K562 (cell line): ENCODE data around the gene SUSD3. TPM values are rescaled to one million over a fixed set of nuclear protein-coding genes. Genes with fewer than 3 reads are reported as not detected.

ENCODE experiments used
- ATAC-seq: fragments of 200-7000 bp; cut with Tn5 transposase; 3 replicates; pipeline ENCODE4 v1.9.1; 2020; ENCODE audit warnings: moderate library complexity
- BruUV-seq: library from RNA; stranded (reverse); fragments of 400-500 nt; replicated peaks from 2 replicates; lab custom pipeline; 2021; lab: Mats Ljungman, UMichigan
- CTCF ChIA-PET: fragments of 300-600 bp; formaldehyde crosslinking; extraction: SDS; loops from one replicate; lab custom pipeline; 2021; ENCODE audit warnings: low intra/inter-chr PET ratio; lab: Yijun Ruan, JAX
- POLR2A ChIA-PET: fragments of 300-600, 350-650 bp; sonication (Branson Sonifier 250); formaldehyde crosslinking; extraction: SDS; loops from one replicate; lab custom pipeline; 2021; ENCODE audit warnings: antibody characterized with exemption, inconsistent platforms; lab: Yijun Ruan, JAX
- DNase-seq, 4 experiments: peaks; one replicate each; pipeline versions ENCODE4 v3.0.0 to v3.0.0-alpha.2; 2011 to 2018; ENCODE audit warnings: low spot score in 3 of 4, mixed read lengths in 3 of 4; ENCODE audit errors: extremely low read depth in 1 of 4
- FAIRE-seq: peaks from 2 replicates; lab custom pipeline; 2011; peaks lifted over from hg19 to GRCh38; lab: Jason Lieb, UNC
- H2AFZ ChIP-seq: 2 replicates; pipeline ENCODE4 v1.6.0; 2011; ENCODE audit warnings: low read depth, low read length, control low read depth, inconsistent platforms
- H3K27ac ChIP-seq: fragments of 200-600 bp; 3 replicates; pipeline ENCODE4 v1.8.0; 2011; ENCODE audit warnings: low read depth, mild to moderate bottlenecking, control low read depth, inconsistent platforms, low read length, moderate library complexity, mixed read lengths; ENCODE audit errors: extremely low read depth
- H3K27me3 ChIP-seq, 2 experiments: fragments of 300-600 bp in 1 of 2; 2 replicates in 1 of 2; 3 replicates in 1 of 2; pipeline versions ENCODE4 v1.6.0 to v1.8.0; 2011; ENCODE audit warnings: inconsistent platforms in 2 of 2, low read length in 2 of 2, mild to moderate bottlenecking in 1 of 2, mixed read lengths in 1 of 2, moderate library complexity in 1 of 2; ENCODE audit not compliant: control insufficient read depth in 2 of 2, insufficient read depth in 2 of 2
- H3K36me3 ChIP-seq: fragments of 300-600 bp; 3 replicates; pipeline ENCODE4 v1.8.0; 2011; ENCODE audit warnings: mild to moderate bottlenecking, low read length, inconsistent platforms; ENCODE audit not compliant: control insufficient read depth, insufficient read depth
- H3K4me1 ChIP-seq, 2 experiments: fragments of 200-600 bp in 1 of 2; replicated peaks in 1 of 2; 2 replicates in 1 of 2; 3 replicates in 1 of 2; pipeline versions ENCODE4 v1.5.1 to v1.8.0; 2011; ENCODE audit warnings: inconsistent platforms in 2 of 2, low read length in 2 of 2, mild to moderate bottlenecking in 1 of 2, mixed read lengths in 1 of 2, moderate library complexity in 1 of 2; ENCODE audit not compliant: control insufficient read depth in 2 of 2, insufficient read depth in 2 of 2
- H3K4me2 ChIP-seq: 2 replicates; pipeline ENCODE4 v1.6.1; 2011; ENCODE audit warnings: low read length, control low read depth, inconsistent platforms, mixed read lengths; ENCODE audit not compliant: insufficient read depth
- H3K4me3 ChIP-seq: fragments of 200-600 bp; sonication (generic), shearing (Covaris generic); 2 replicates; pipeline ENCODE4 v1.5.1; 2016; ENCODE audit warnings: control low read depth, inconsistent platforms
- H3K79me2 ChIP-seq: fragments of 200-600 bp; 3 replicates; pipeline ENCODE4 v1.8.0; 2011; ENCODE audit warnings: low read length, inconsistent platforms; ENCODE audit not compliant: control insufficient read depth, insufficient read depth
- H3K9ac ChIP-seq, 2 experiments: 2 replicates each; pipeline versions ENCODE4 v1.6.0 to v1.6.1; 2011; ENCODE audit warnings: low read depth in 2 of 2, low read length in 2 of 2, control low read depth in 1 of 2, inconsistent platforms in 1 of 2, mild to moderate bottlenecking in 1 of 2, mixed read lengths in 1 of 2; ENCODE audit not compliant: insufficient read depth in 1 of 2
- H3K9me1 ChIP-seq: one replicate; pipeline ENCODE4 v1.6.0; 2011; ENCODE audit warnings: inconsistent platforms, mild to moderate bottlenecking, low read length, moderate library complexity; ENCODE audit not compliant: control insufficient read depth, insufficient read depth
- H3K9me3 ChIP-seq: replicated peaks from 2 replicates; pipeline ENCODE4 v1.5.1; 2011; ENCODE audit warnings: low read depth, low read length, inconsistent platforms; ENCODE audit not compliant: control insufficient read depth, insufficient read depth
- H4K20me1 ChIP-seq: replicated peaks from 2 replicates; pipeline ENCODE4 v1.6.1; 2011; ENCODE audit warnings: low read length, inconsistent platforms, mixed read lengths; ENCODE audit not compliant: control insufficient read depth, insufficient read depth
- BRF1 ChIP-seq: IDR thresholded peaks from 3 replicates; pipeline ENCODE4 v1.6.1; 2011; ENCODE audit warnings: borderline replicate concordance, mild to moderate bottlenecking; ENCODE audit not compliant: insufficient read length; ENCODE audit errors: extremely low read depth
- CEBPG ChIP-seq, 3 experiments: fragments of 200-800 bp in 1 of 3; sonication (Bioruptor generic) in 1 of 3; sonication (generic) in 1 of 3; formaldehyde crosslinking in 1 of 3; IDR thresholded peaks in 2 of 3; conservative IDR thresholded peaks in 1 of 3; 2 replicates each; pipeline versions ENCODE4 v1.6.1 to v1.8.0; 2016 to 2022; ENCODE audit warnings: missing compliant biosample characterization in 2 of 3, missing genetic modification characterization in 2 of 3, mild to moderate bottlenecking in 1 of 3, missing genetic modification reagents in 1 of 3
- CTBP1 ChIP-seq: fragments of 450-650 bp; IDR thresholded peaks from 2 replicates; pipeline ENCODE4 v1.6.1; 2016; ENCODE audit warnings: borderline replicate concordance
- NUFIP1 ChIP-seq: fragments of 450-650 bp; IDR thresholded peaks from 2 replicates; pipeline ENCODE4 v1.6.1; 2018; ENCODE audit not compliant: partially characterized antibody
- PHB ChIP-seq: fragments of 250-450 bp; sonication (Bioruptor Pico); IDR thresholded peaks from 2 replicates; pipeline ENCODE4 v1.5.0; 2021
- RB1 ChIP-seq: fragments of 450-650 bp; IDR thresholded peaks from 2 replicates; pipeline ENCODE4 v1.6.1; 2017; ENCODE audit warnings: low read depth, mild to moderate bottlenecking
- RBM22 ChIP-seq: fragments of 200-400 bp; formaldehyde crosslinking; IDR thresholded peaks from 2 replicates; pipeline ENCODE4 v1.6.1; 2018; ENCODE audit warnings: low read length, low read depth; ENCODE audit not compliant: poor library complexity, severe bottlenecking
- TAF9B ChIP-seq: fragments of 450-650 bp; IDR thresholded peaks from 2 replicates; pipeline ENCODE4 v1.6.1; 2018; ENCODE audit warnings: mild to moderate bottlenecking; ENCODE audit not compliant: partially characterized antibody
- TGIF2 ChIP-seq: sonication (generic); formaldehyde crosslinking; IDR thresholded peaks from 2 replicates; pipeline ENCODE4 v1.8.1; 2022; ENCODE audit warnings: mild to moderate bottlenecking, missing genetic modification reagents, moderate library complexity
- ZNF584 ChIP-seq: fragments of 200-800 bp; sonication (Bioruptor generic); IDR thresholded peaks from 2 replicates; pipeline ENCODE4 v1.6.1; 2016; ENCODE audit warnings: low read depth, mild to moderate bottlenecking, missing genetic modification characterization, missing compliant biosample characterization
- ZNF77 ChIP-seq: fragments of 250-450 bp; sonication (Bioruptor Pico); IDR thresholded peaks from 2 replicates; pipeline ENCODE4 v1.5.0; 2020
- WGBS: fragments of 100-300 bp; shearing (Covaris generic); methylation state at CpG from one replicate; pipeline ENCODE4 v1.1.6; 2016; ENCODE audit warnings: low coverage, mixed read lengths; ENCODE audit not compliant: insufficient coverage; ENCODE audit errors: missing lambda C conversion rate; 5-methylcytosine and 5-hydroxymethylcytosine counted together
- in situ Hi-C: fragments of 300-500 bp; cut with MboI; formaldehyde crosslinking; loops from 4 replicates; pipeline ENCODE4 v1.15.0; 2018; ENCODE audit warnings: inconsistent platforms, mixed read lengths
- intact Hi-C: fragments of 100-400 bp; cut with micrococcal nuclease; formaldehyde crosslinking; loops from 2 replicates; pipeline ENCODE4 v1.14.2; 2022
- polyA plus RNA-seq, 8 experiments: library from polyadenylated mRNA; depleted of rRNA in 4 of 8; stranded (reverse) in 5 of 8; unstranded in 3 of 8; fragments of >200 nt; fragmentation: Nextera tagmentation in 2 of 8; fragmentation: Illumina TruSeq in 1 of 8; extraction: Ambion mirVana in 2 of 8; extraction: Trizol in 1 of 8; gene quantifications; 2 replicates each; pipeline versions ENCODE4 v1.2.1 to v1.2.3, GENCODE V29; 2011 to 2014; ENCODE audit warnings: inconsistent platforms in 1 of 8, missing spikeins in 1 of 8
- total RNA-seq, 7 experiments: library from RNA; depleted of rRNA in 6 of 7; stranded (reverse); fragments of >200 nt in 6 of 7; fragmentation: Illumina TruSeq in 2 of 7; extraction: Trizol in 2 of 7; gene quantifications; 2 replicates each; pipeline versions ENCODE4 v1.2.1 to v1.2.3, GENCODE V29; 2011 to 2021; ENCODE audit warnings: low replicate concordance in 1 of 7
- TF ChIP-seq, protein P1 (sequence below): fragments of 250-450 bp; sonication (Bioruptor Pico); IDR thresholded peaks from 2 replicates; pipeline ENCODE4 v1.8.0; 2022; ENCODE audit warnings: moderate library complexity, mild to moderate bottlenecking, inconsistent platforms
- TF ChIP-seq, protein P2 (sequence below), 2 experiments: IDR thresholded peaks; 2 replicates each; pipeline ENCODE4 v1.6.1; 2012; ENCODE audit warnings: improper control_type of control experiment in 2 of 2, low read depth in 2 of 2, low read length in 2 of 2, borderline replicate concordance in 1 of 2
- TF ChIP-seq, protein P3 (sequence below): fragments of 450-650 bp; formaldehyde crosslinking; IDR thresholded peaks from 2 replicates; pipeline ENCODE4 v1.4.0; 2022; ENCODE audit warnings: missing genetic modification characterization

SUSD3 gene
- total and polyA plus RNA-seq, 9 of the 15 experiments (the other 6 are each of a cell fraction or from before 2014, with no cell fraction given): 1.3 to 21.7 (median 11.4) TPM

- ATAC-seq: no peak
- Histone ChIP-seq H3K27me3 (peaks cover 35 to 53% of the 10 kb centered on the region in 2 experiments), H3K9me3 (no peaks in the 10 kb centered on the region), H3K79me2 (no peaks in the 10 kb centered on the region), H3K4me1 (peaks cover 0 to 9% of the 10 kb centered on the region in 2 experiments; a peak in 4 of 5 replicates), H3K4me2 (no peak overlapping the region), H4K20me1 (no peaks in the 10 kb centered on the region), H3K27ac (no peak overlapping the region), H3K36me3 (no peaks in the 10 kb centered on the region), H3K9me1 (no peaks in the 10 kb centered on the region), H2AFZ (no peak overlapping the region), H3K4me3 (no peak overlapping the region), H3K9ac (no peak overlapping the region; a peak in 1 of 4 replicates)
- ChIA-PET POLR2A (interaction anchor here (0.6 to 1.3 kb wide), 5 partner anchors 10 to 27 kb away, joined by 3 to 6 read pairs (median 3); no protein-coding TSS in a partner anchor), CTCF (no interaction called here)
- in situ Hi-C loops: no loop called here
- intact Hi-C loops: no loop called here
- WGBS: 18% methylated on average over 12 of the region's 15 CpGs
- DNase-seq: no peak
- no TSS peak for BruUV-seq
- FAIRE-seq: no peak
- TF ChIP-seq, protein P1, sequence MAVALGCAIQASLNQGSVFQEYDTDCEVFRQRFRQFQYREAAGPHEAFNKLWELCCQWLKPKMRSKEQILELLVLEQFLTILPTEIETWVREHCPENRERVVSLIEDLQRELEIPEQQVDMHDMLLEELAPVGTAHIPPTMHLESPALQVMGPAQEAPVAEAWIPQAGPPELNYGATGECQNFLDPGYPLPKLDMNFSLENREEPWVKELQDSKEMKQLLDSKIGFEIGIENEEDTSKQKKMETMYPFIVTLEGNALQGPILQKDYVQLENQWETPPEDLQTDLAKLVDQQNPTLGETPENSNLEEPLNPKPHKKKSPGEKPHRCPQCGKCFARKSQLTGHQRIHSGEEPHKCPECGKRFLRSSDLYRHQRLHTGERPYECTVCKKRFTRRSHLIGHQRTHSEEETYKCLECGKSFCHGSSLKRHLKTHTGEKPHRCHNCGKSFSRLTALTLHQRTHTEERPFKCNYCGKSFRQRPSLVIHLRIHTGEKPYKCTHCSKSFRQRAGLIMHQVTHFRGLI (CRISPR knock-in tag): no peak
- TF ChIP-seq PHB (CRISPR knock-in tag) (no peak), ZNF584 (no peak), RB1 (no peak), BRF1 (no peak), RBM22 (no peak), ZNF77 (no peak), NUFIP1 (no peak), CEBPG (CRISPR knock-in tag; IDR thresholded peaks at IDR 0.05) (no peak), CEBPG (tag; conservative IDR thresholded peaks at IDR 0.05 in 1 of 2, IDR thresholded peaks at IDR 0.05 in 1 of 2) (no peak), TGIF2 (no peak), TAF9B (no peak), CTBP1 (no peak)
- TF ChIP-seq, protein P2, sequence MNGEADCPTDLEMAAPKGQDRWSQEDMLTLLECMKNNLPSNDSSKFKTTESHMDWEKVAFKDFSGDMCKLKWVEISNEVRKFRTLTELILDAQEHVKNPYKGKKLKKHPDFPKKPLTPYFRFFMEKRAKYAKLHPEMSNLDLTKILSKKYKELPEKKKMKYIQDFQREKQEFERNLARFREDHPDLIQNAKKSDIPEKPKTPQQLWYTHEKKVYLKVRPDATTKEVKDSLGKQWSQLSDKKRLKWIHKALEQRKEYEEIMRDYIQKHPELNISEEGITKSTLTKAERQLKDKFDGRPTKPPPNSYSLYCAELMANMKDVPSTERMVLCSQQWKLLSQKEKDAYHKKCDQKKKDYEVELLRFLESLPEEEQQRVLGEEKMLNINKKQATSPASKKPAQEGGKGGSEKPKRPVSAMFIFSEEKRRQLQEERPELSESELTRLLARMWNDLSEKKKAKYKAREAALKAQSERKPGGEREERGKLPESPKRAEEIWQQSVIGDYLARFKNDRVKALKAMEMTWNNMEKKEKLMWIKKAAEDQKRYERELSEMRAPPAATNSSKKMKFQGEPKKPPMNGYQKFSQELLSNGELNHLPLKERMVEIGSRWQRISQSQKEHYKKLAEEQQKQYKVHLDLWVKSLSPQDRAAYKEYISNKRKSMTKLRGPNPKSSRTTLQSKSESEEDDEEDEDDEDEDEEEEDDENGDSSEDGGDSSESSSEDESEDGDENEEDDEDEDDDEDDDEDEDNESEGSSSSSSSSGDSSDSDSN (IDR thresholded peaks at IDR 0.05; ENCODE audit: borderline replicate concordance in 1 of 2, low read depth in 2 of 2, low read length in 2 of 2): no peak
- TF ChIP-seq, protein P3, sequence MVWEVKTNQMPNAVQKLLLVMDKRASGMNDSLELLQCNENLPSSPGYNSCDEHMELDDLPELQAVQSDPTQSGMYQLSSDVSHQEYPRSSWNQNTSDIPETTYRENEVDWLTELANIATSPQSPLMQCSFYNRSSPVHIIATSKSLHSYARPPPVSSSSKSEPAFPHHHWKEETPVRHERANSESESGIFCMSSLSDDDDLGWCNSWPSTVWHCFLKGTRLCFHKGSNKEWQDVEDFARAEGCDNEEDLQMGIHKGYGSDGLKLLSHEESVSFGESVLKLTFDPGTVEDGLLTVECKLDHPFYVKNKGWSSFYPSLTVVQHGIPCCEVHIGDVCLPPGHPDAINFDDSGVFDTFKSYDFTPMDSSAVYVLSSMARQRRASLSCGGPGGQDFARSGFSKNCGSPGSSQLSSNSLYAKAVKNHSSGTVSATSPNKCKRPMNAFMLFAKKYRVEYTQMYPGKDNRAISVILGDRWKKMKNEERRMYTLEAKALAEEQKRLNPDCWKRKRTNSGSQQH (CRISPR knock-in tag): no peak
Measured at GRCh38 chr9:93052791-93053540, 5.5 kb upstream of the SUSD3 start.
